ENCODE results near the gene NAMPT.

The NAMPT gene

GRCh38 chr7:106290319-106290718 lies 5.5 kb upstream of the NAMPT start:
- in situ Hi-C loops (cut with HindIII; ENCODE audit: low pct_unique_long_range_greater_than_20kb, low sequenced_read_pairs), result no loop called here
- DNase-seq (ENCODE audit: low read depth in 1 of 2, low spot score in 1 of 2), result no peak
- no peak for TF ChIP-seq JUND (IDR thresholded peaks at IDR 0.05; ENCODE audit: low read depth)

- no peak for DNase-seq (ENCODE audit: low read depth in 1 of 2, low spot score in 1 of 2)
- in situ Hi-C loops (cut with HindIII; ENCODE audit: low pct_unique_long_range_greater_than_20kb, low sequenced_read_pairs), result no loop called here
- TF ChIP-seq JUND (IDR thresholded peaks at IDR 0.05; ENCODE audit: low read depth), result no peak
Measured at GRCh38 chr7:106289848-106290247, 5.1 kb upstream of the NAMPT start.

- no peak for DNase-seq (ENCODE audit: low read depth in 1 of 2, low spot score in 1 of 2)
- in situ Hi-C loops (cut with HindIII; ENCODE audit: low pct_unique_long_range_greater_than_20kb, low sequenced_read_pairs), result no loop called here
- TF ChIP-seq JUND (IDR thresholded peaks at IDR 0.05; ENCODE audit: low read depth), result no peak
Measured at GRCh38 chr7:106288263-106288662, 3.5 kb upstream of the NAMPT start.

GRCh38 chr7:106287786-106288185 lies 3.0 kb upstream of the NAMPT start:
- no peak for DNase-seq (ENCODE audit: low read depth in 1 of 2, low spot score in 1 of 2)
- in situ Hi-C loops (cut with HindIII; ENCODE audit: low pct_unique_long_range_greater_than_20kb, low sequenced_read_pairs), result no loop called here
- no peak for TF ChIP-seq JUND (IDR thresholded peaks at IDR 0.05; ENCODE audit: low read depth)

GRCh38 chr7:106285855-106286492 lies 1.2 kb upstream of the NAMPT start:
- no peak for TF ChIP-seq JUND (IDR thresholded peaks at IDR 0.05; ENCODE audit: low read depth)
- DNase-seq (ENCODE audit: low read depth in 1 of 2, low spot score in 1 of 2), result no peak
- in situ Hi-C loops (cut with HindIII; ENCODE audit: low pct_unique_long_range_greater_than_20kb, low sequenced_read_pairs), result no loop called here

GRCh38 chr7:106285051-106285854 lies 470 bp upstream of the NAMPT start:
- DNase-seq (ENCODE audit: low read depth in 1 of 2, low spot score in 1 of 2), result peak; percentile 60 to 98
- no peak for TF ChIP-seq JUND (IDR thresholded peaks at IDR 0.05; ENCODE audit: low read depth)
- in situ Hi-C loops (cut with HindIII; ENCODE audit: low pct_unique_long_range_greater_than_20kb, low sequenced_read_pairs), result no loop called here

- in situ Hi-C loops (cut with HindIII; ENCODE audit: low pct_unique_long_range_greater_than_20kb, low sequenced_read_pairs), result no loop called here
- TF ChIP-seq JUND (IDR thresholded peaks at IDR 0.05; ENCODE audit: low read depth), result no peak
- DNase-seq (ENCODE audit: low read depth in 1 of 2, low spot score in 1 of 2), result peak; percentile 14 to 42
Measured at GRCh38 chr7:106283831-106284713, 711 bp downstream of the NAMPT start.

- in situ Hi-C loops (cut with HindIII; ENCODE audit: low pct_unique_long_range_greater_than_20kb, low sequenced_read_pairs), result no loop called here
- TF ChIP-seq JUND (IDR thresholded peaks at IDR 0.05; ENCODE audit: low read depth), result no peak
- DNase-seq (ENCODE audit: low read depth in 1 of 2, low spot score in 1 of 2), result no peak
Measured at GRCh38 chr7:106283501-106283830, 1.3 kb downstream of the NAMPT start.

GRCh38 chr7:106282852-106283251 lies 1.9 kb downstream of the NAMPT start:
- no peak for TF ChIP-seq JUND (IDR thresholded peaks at IDR 0.05; ENCODE audit: low read depth)
- no peak for DNase-seq (ENCODE audit: low read depth in 1 of 2, low spot score in 1 of 2)
- in situ Hi-C loops (cut with HindIII; ENCODE audit: low pct_unique_long_range_greater_than_20kb, low sequenced_read_pairs), result no loop called here

- in situ Hi-C loops (cut with HindIII; ENCODE audit: low pct_unique_long_range_greater_than_20kb, low sequenced_read_pairs), result no loop called here
- no peak for TF ChIP-seq JUND (IDR thresholded peaks at IDR 0.05; ENCODE audit: low read depth)
- no peak for DNase-seq (ENCODE audit: low read depth in 1 of 2, low spot score in 1 of 2)
Measured at GRCh38 chr7:106282390-106282789, 2.4 kb downstream of the NAMPT start.

- no peak for TF ChIP-seq JUND (IDR thresholded peaks at IDR 0.05; ENCODE audit: low read depth)
- in situ Hi-C loops (cut with HindIII; ENCODE audit: low pct_unique_long_range_greater_than_20kb, low sequenced_read_pairs), result no loop called here
- DNase-seq (ENCODE audit: low read depth in 1 of 2, low spot score in 1 of 2), result no peak
Measured at GRCh38 chr7:106281585-106282318, 3.0 kb downstream of the NAMPT start.

GRCh38 chr7:106281127-106281526 lies 3.7 kb downstream of the NAMPT start:
- DNase-seq (ENCODE audit: low read depth in 1 of 2, low spot score in 1 of 2), result no peak
- in situ Hi-C loops (cut with HindIII; ENCODE audit: low pct_unique_long_range_greater_than_20kb, low sequenced_read_pairs), result no loop called here
- no peak for TF ChIP-seq JUND (IDR thresholded peaks at IDR 0.05; ENCODE audit: low read depth)
